ENCODE measurements around the gene F11.

GRCh38 chr4:186294160-186294559 is 28.2 kb downstream of the F11 start:
- TF ChIP-seq CTCF (IDR thresholded peaks at IDR 0.05; ENCODE audit: insufficient read depth, low read length, poor library complexity, severe bottlenecking) = no peak
- no peak for TF ChIP-seq EZH2phosphoT487 (conservative IDR thresholded peaks at IDR 0.05; ENCODE audit: low read length)
